Neural cell (in vitro differentiated cells): Measurements from ENCODE around the gene OR52W1. TPM values are rescaled to one million over a fixed set of nuclear protein-coding genes. Genes with fewer than 3 reads are reported as not detected.

Source experiments
- H2AFZ ChIP-seq: fragments of 200-600, 300-800 bp; sonication (generic), shearing (Covaris generic); 2 replicates; pipeline ENCODE4 v1.6.0; 2014; ENCODE audit warnings: low read depth, mild to moderate bottlenecking, antibody characterized with exemption, low read length, moderate library complexity
- H3F3A ChIP-seq: fragments of 200-600 bp; shearing (Covaris generic); 2 replicates; pipeline ENCODE4 v1.6.1; 2016; ENCODE audit warnings: mild to moderate bottlenecking, moderate library complexity, mixed read lengths, antibody characterized with exemption, low read length; ENCODE audit not compliant: insufficient read depth, poor library complexity, severe bottlenecking
- H3K27ac ChIP-seq: fragments of 200-600, 300-800 bp; sonication (generic), shearing (Covaris generic); 2 replicates; pipeline ENCODE4 v1.5.1; 2014; ENCODE audit warnings: mild to moderate bottlenecking, low read length, moderate library complexity
- H3K27me3 ChIP-seq: fragments of 300-800, 200-600 bp; sonication (generic), shearing (Covaris generic); 2 replicates; pipeline ENCODE4 v1.6.0; 2014; ENCODE audit warnings: mild to moderate bottlenecking, low read depth, low read length, moderate library complexity; ENCODE audit not compliant: insufficient read depth
- H3K36me3 ChIP-seq: fragments of 300-800, 200-600 bp; sonication (generic), shearing (Covaris generic); 2 replicates; pipeline ENCODE4 v1.5.1; 2014; ENCODE audit warnings: mild to moderate bottlenecking, antibody characterized with exemption, low read length, moderate library complexity; ENCODE audit not compliant: insufficient read depth
- H3K4me2 ChIP-seq: fragments of 300-800, 200-600 bp; sonication (generic), shearing (Covaris generic); 2 replicates; pipeline ENCODE4 v1.6.0; 2014; ENCODE audit warnings: mild to moderate bottlenecking, low read length
- H3K4me3 ChIP-seq: fragments of 300-800, 200-600 bp; sonication (generic), shearing (Covaris generic); 2 replicates; pipeline ENCODE4 v1.5.1; 2014; ENCODE audit warnings: mild to moderate bottlenecking, low read length, moderate library complexity
- H3K79me2 ChIP-seq: fragments of 200-600 bp; shearing (Covaris generic); replicated peaks from 2 replicates; pipeline ENCODE4 v1.6.0; 2014; ENCODE audit warnings: mild to moderate bottlenecking, low read length, moderate library complexity; ENCODE audit not compliant: insufficient read depth
- H3K9ac ChIP-seq: fragments of 300-800, 200-600 bp; sonication (generic), shearing (Covaris generic); 2 replicates; pipeline ENCODE4 v1.6.1; 2016; ENCODE audit warnings: mild to moderate bottlenecking, low read length, mixed read lengths
- H3K9me2 ChIP-seq: fragments of 200-600 bp; shearing (Covaris generic); 2 replicates; pipeline ENCODE4 v1.6.1; 2016; ENCODE audit warnings: mild to moderate bottlenecking, low read length, mixed read lengths; ENCODE audit not compliant: insufficient read depth
- H3K9me3 ChIP-seq: fragments of 200-600, 300-800 bp; sonication (generic), shearing (Covaris generic); 2 replicates; pipeline ENCODE4 v1.6.1; 2016; ENCODE audit warnings: mild to moderate bottlenecking, mixed run types, low read length, moderate library complexity, mixed read lengths
- H4K20me1 ChIP-seq: fragments of 200-600 bp; shearing (Covaris generic); 2 replicates; pipeline ENCODE4 v1.6.1; 2016; ENCODE audit warnings: mild to moderate bottlenecking, mixed run types; ENCODE audit not compliant: insufficient read depth
- CTCF ChIP-seq: fragments of 450-650 bp; IDR thresholded peaks from 2 replicates; pipeline ENCODE4 v1.5.1; 2014; ENCODE audit warnings: antibody characterized with exemption, mild to moderate bottlenecking, moderate library complexity; ENCODE audit not compliant: poor library complexity, severe bottlenecking
- EP300 ChIP-seq: fragments of 450-650 bp; conservative IDR thresholded peaks from 2 replicates; pipeline ENCODE4 v1.6.1; 2014; ENCODE audit warnings: antibody characterized with exemption, mild to moderate bottlenecking, moderate library complexity; ENCODE audit not compliant: poor library complexity, severe bottlenecking
- EZH2 ChIP-seq: fragments of 200-600, 300-800 bp; shearing (Covaris generic), sonication (generic); IDR thresholded peaks from 2 replicates; pipeline ENCODE4 v1.6.1; 2014; ENCODE audit warnings: antibody characterized with exemption, low read length, borderline replicate concordance, mild to moderate bottlenecking; ENCODE audit not compliant: insufficient read depth, poor library complexity, severe bottlenecking
- MXI1 ChIP-seq: fragments of 450-650 bp; conservative IDR thresholded peaks from 2 replicates; pipeline ENCODE4 v1.6.1; 2014; ENCODE audit warnings: antibody characterized with exemption, mild to moderate bottlenecking; ENCODE audit not compliant: poor library complexity, severe bottlenecking
- POLR2AphosphoS5 ChIP-seq: IDR thresholded peaks from 2 replicates; pipeline ENCODE4 v1.6.1; 2012
- RAD21 ChIP-seq: fragments of 450-650 bp; conservative IDR thresholded peaks from 2 replicates; pipeline ENCODE4 v1.6.1; 2014; ENCODE audit warnings: antibody characterized with exemption, mild to moderate bottlenecking, moderate library complexity
- REST ChIP-seq: IDR thresholded peaks from 2 replicates; pipeline ENCODE4 v1.6.1; 2012; ENCODE audit warnings: borderline replicate concordance
- SMC3 ChIP-seq: fragments of 450-650 bp; conservative IDR thresholded peaks from 2 replicates; pipeline ENCODE4 v1.6.1; 2014; ENCODE audit warnings: antibody characterized with exemption, mild to moderate bottlenecking, moderate library complexity; ENCODE audit not compliant: poor library complexity
- TAF1 ChIP-seq: IDR thresholded peaks from 2 replicates; pipeline ENCODE4 v1.6.1; 2012; ENCODE audit warnings: low read depth
- polyA plus RNA-seq: library from polyadenylated mRNA; depleted of rRNA; stranded (reverse); fragments of >200 nt; gene quantifications from 2 replicates; pipeline ENCODE4 v1.2.3, GENCODE V29; 2014

Gene OR52W1
- polyA plus RNA-seq, 1 donor from 2014 or later = not detected

GRCh38 chr11:6219359-6219758 lies 20.3 kb downstream of the OR52W1 start:
- no peaks in the 10 kb centered on the region for H3K9me3 ChIP-seq
- TF ChIP-seq RAD21 (no peak), POLR2AphosphoS5 (no peak)
- H3K79me2 ChIP-seq = no peaks in the 10 kb centered on the region
- no peak overlapping the region for H3K4me2 ChIP-seq
- H3K9me2 ChIP-seq = no peaks in the 10 kb centered on the region
- no peaks in the 10 kb centered on the region for H3K27me3 ChIP-seq
- no peak overlapping the region for H3K4me3 ChIP-seq
- no peak overlapping the region for H3K9ac ChIP-seq
- H3K36me3 ChIP-seq = peaks cover 27% of the 10 kb centered on the region
- H4K20me1 ChIP-seq = no peaks in the 10 kb centered on the region
- no peak overlapping the region for H2AFZ ChIP-seq
- H3F3A ChIP-seq = no peaks in the 10 kb centered on the region
- H3K27ac ChIP-seq = no peak overlapping the region

- H3K9me2 ChIP-seq = no peaks in the 10 kb centered on the region
- H3K9ac ChIP-seq = no peak overlapping the region
- H3K36me3 ChIP-seq = peaks cover 12% of the 10 kb centered on the region
- no peak overlapping the region for H3K4me2 ChIP-seq
- no peaks in the 10 kb centered on the region for H3F3A ChIP-seq
- no peaks in the 10 kb centered on the region for H3K27me3 ChIP-seq
- TF ChIP-seq CTCF (no peak), POLR2AphosphoS5 (no peak), SMC3 (no peak), RAD21 (no peak), MXI1 (no peak), EP300 (no peak), REST (no peak), TAF1 (no peak), EZH2 (no peak)
- no peak overlapping the region for H2AFZ ChIP-seq
- H3K27ac ChIP-seq = no peak overlapping the region
- H4K20me1 ChIP-seq = no peaks in the 10 kb centered on the region
- peaks cover 22% of the 10 kb centered on the region for H3K79me2 ChIP-seq
- H3K9me3 ChIP-seq = no peaks in the 10 kb centered on the region
- H3K4me3 ChIP-seq = no peak overlapping the region
Measured at GRCh38 chr11:6223854-6224253, 24.8 kb downstream of the OR52W1 start.

GRCh38 chr11:6224421-6224820 lies 25.4 kb downstream of the OR52W1 start:
- H3K79me2 ChIP-seq = peaks cover 28% of the 10 kb centered on the region

More at GRCh38 chr11:6224421-6224820, 25.4 kb downstream of the OR52W1 start:
- Histone ChIP-seq H3K27ac (no peak overlapping the region), H2AFZ (no peak overlapping the region), H3K36me3 (peaks cover 11% of the 10 kb centered on the region), H3F3A (no peaks in the 10 kb centered on the region), H3K27me3 (no peaks in the 10 kb centered on the region), H3K4me3 (no peak overlapping the region), H3K9ac (no peak overlapping the region), H4K20me1 (no peaks in the 10 kb centered on the region), H3K4me2 (no peak overlapping the region), H3K9me2 (no peaks in the 10 kb centered on the region), H3K9me3 (no peaks in the 10 kb centered on the region)
- TF ChIP-seq REST = no peak
- TF ChIP-seq EZH2 = no peak
- no peak for TF ChIP-seq MXI1
- no peak for TF ChIP-seq TAF1
- no peak for TF ChIP-seq EP300
- TF ChIP-seq CTCF = no peak
- TF ChIP-seq POLR2AphosphoS5 = no peak
- no peak for TF ChIP-seq RAD21
- TF ChIP-seq SMC3 = no peak
